Stimulated activated CD8-positive, alpha-beta memory T cell treated with anti-CD3 and anti-CD28 coated beads, Interleukin-15, amount 100 ng/mL, for 4 hours (primary cell): ENCODE data around the gene PSMG4.
"Not testable (repeated sequence)": the region's sequence is repeated elsewhere in the genome, so short reads cannot be mapped to it uniquely, and the experiment has no call there.

Experiments used
- DNase-seq, 2 donors: peaks; one replicate each; pipeline ENCODE4 v3.0.0-alpha.2; 2020; ENCODE audit warnings: low read depth in 2 of 2

The PSMG4 gene

DNA sequence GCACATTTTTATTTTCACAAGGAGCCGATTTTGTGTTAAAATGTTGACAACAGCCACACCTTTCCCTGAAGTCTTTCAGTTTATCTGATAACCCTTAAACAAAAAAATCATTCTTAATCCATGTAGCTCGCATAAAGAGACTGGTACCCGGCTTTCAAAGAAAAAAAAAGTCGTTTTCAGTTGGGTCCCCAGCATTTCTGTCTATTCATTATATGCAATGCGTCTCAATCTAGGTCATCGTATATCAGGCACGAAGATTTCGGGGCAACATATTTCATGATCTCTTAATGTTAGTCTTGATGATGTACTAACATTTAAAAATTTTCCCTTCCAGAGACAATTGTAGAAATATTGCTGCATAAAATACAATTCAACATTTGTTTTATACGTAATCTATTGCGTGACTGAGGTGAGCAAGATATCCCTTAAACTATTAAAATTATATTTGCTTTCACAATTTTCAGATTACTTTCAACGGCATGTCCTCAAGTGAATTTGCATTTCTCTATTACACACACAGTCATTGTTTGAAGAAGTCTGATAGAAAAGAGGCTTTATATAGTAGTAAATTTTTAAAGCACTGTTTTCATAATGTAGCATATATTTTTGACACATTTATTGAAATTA, 28.4 kb upstream of the PSMG4 start:
- DNase-seq = no peak

- DNase-seq = no peak
Measured at GRCh38 chr6:3230900-3231246, 27.9 kb upstream of the PSMG4 start.

- DNase-seq = no peak
Measured at GRCh38 chr6:3231247-3232016, 27.3 kb upstream of the PSMG4 start.

DNA sequence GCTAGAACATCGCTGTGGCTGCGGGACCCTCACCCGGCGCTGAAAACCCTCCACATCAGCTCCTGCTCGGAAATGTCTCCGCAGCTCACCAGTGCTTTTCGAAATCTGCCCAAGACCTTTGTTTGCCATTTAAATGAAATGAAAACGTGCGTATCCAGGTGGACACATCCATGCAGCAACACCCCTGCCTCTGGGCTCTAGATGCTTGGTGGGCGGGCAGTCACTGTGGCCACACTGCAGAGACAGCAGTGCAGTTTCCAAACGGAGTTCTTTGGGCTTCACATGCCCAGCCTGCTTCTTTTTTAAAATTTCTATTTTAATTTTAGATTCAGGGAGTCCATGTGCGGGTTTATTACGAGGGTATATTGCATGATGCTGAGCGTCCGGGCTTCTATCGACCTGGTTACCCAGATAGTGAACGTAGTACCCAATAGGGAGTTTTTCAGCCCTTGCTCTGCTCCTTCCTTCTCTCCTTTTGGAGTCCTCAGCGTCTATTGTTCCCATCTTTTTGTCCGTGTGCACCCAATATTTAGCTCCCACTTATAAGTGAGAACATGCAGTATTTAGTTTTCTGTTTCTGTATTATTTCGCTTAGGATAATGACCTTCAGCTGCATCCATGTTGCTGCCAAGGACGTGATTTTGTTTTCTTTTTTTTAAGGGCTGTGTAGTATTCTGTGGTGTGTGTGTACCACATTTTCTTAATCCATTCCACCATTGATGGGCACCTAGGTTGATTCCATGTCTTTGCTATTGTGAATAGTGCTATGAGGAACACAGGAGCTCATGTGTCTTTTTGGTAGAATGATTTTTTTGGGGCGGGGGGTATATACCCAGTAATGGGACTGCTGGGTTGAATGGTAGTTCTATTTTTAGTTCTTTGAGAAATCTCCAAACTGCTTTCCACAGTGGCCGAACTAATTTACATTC, 26.5 kb upstream of the PSMG4 start:
- DNase-seq = no peak

DNA sequence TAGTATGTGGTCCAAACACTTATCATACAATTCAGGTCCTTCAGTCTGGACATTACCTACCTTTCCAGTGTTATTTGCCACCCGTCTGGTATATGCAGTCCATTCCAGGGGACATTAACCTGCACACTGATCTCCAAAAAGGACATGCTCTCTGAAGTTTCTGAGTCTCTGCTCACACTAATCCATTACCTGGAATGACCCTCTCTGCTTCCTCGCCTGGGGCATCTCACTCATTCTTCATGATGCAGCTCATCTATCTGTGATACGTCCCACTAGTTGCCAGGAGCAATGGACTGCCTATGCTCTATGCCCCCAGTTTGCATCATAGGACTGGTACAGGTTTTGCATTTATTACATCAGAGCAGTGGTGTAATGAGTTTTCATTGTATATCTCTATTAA, 25.4 kb upstream of the PSMG4 start:
- DNase-seq = no peak

- no peak for DNase-seq
Measured at GRCh38 chr6:3233904-3234303, 24.8 kb upstream of the PSMG4 start.

- no peak for DNase-seq
Measured at GRCh38 chr6:3235486-3235885, 23.3 kb upstream of the PSMG4 start.

- no peak for DNase-seq
Measured at GRCh38 chr6:3236005-3236404, 22.7 kb upstream of the PSMG4 start.

GRCh38 chr6:3237761-3238662, 20.7 kb upstream of the PSMG4 start:
- no peak for DNase-seq

DNA sequence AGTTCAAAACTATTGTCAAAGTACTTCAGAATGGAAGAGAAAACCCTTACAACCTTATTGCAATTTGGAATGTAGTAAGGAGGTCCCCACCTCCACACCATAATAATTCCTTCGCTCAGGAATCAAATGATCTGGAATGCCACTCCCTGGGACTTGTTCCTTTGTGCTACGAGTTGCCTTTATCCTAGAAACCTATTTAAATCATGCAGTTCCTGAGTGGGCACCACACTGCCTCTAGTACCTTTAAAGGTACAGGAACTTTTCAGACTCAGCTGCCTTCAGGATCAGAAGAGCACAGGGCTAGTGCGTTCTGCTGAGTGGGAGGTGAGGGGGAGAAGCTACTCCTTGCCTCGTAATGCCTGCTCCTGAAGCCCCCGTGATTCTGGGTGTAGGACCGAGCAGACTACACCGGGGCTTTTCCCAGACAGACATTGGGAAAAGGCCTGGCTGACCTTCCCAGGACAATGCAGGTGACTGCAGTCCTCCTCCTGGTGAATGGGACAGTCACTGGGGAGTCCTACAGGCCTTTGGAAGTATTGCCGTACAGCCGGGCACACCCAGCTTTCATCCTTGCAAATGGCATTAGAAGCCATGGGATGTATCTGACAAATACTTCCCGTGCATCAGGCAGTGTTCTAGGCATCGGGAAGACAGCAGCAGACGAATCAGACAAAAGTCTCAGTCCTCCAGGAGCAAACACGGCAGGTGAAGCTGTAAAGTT, 19.5 kb upstream of the PSMG4 start:
- DNase-seq = no peak

DNA sequence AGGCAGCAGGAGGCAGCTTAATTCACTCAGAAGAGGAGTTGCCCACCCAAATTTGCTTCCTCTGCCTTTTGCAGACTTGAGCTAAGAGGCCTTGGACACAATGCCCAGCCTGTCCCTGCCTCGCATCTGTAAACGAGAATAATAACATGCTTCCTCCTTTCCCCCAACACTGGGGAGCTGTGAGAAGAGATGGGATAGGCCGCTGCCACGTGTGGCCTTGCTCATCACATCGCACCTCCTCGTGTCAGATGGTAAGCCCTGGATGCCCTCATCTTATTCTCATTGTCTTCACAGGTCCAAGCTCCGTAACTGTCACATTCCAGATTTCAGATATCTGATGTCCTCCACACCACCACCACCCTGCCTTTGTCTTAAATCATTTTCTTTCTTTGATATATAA, 18.2 kb upstream of the PSMG4 start:
- no peak for DNase-seq

- not testable (repeated sequence) for DNase-seq
Measured at GRCh38 chr6:3241745-3242144, 17.0 kb upstream of the PSMG4 start.

DNA sequence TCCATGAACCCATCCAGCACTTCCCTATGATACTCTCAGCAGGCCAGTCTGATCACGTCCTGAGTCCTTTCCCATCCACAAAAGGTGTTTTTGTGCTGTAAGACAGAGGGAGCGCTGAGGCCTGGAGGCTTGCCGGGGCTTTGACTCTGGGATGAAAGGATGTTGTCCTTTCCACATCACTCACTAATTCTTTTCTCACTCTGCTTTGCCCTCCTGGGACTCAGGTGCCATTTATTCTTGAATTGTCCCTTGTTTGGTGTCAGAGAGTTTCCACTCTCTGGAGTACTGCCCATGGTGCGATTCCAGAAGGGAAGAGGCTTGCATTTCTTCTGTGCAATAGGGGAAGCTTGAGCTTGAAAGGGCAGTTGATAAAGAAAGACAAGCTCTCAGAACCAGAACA, 16.0 kb upstream of the PSMG4 start:
- no peak for DNase-seq

DNA sequence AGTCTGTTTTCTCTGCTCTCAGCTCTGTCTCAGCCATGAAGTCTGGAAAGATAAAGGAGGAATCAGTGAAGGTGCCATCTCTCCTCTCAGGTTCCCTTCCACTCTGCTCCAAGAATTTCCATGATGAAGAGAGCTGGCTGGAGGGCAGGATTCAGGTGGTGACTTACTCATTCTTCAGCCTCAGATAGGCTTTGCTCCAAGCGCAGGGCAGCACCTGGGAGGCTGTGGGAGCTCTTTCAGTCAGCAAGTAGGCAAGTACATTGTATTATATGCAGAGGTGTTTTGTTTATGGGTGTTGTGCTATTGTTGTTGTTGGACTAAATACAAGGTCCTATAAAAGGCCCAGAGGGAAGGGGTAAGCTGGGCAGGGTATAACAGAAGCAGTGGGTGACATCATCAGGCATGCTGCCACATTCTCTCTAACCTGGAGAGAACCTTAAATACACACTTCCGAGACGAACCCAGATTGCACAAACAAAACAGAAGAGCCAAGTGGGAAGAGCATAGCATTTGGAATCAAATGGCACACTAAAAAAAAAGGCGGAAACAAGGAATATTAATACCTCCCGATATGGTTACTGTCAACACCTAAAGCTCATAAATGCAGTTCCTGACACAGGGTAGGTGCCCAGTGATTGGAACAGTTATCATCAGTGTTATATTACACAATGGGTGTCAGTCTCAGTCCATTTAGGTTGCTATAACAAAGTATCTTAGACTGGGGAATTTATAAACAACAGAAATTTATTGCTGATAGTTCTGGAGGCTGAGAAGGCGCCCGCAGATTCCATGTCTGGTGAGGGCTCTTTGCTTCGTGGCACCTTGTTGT, 14.5 kb upstream of the PSMG4 start:
- no peak for DNase-seq

DNA sequence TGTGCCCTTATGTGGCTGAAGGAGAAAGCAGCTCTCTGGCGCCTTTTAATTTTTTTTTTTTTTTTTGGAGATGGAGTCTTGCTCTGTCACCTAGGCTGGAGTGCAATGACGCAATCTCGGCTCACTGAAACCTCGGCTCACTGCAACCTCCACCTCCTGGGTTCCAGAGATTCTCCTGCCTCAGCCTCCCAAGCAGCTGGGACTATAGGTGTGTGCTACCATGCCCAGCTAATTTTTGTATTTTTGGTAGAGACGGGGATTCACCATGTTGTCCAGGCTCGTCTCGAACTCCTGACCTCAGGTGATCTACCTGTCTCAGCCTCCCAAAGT, 13.9 kb upstream of the PSMG4 start:
- not testable (repeated sequence) for DNase-seq

DNA sequence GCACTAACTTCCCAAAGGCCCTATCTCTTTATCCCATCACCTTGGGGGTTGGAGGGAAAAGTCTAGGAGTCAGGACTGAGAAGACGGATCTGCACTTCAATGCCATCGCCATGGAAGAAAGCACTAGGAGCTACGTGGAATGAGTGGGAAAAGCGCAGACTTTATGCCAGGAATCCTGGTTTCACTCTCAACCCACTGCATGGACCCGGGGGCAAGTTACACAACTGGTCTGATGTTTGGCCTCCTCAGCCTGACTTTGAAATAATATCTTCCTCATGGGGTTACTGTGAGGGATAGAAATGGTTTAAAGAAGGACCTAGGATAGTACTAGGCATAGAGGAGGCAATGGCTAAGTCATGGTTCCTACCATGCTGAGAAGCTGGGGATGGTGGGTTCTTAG, 13.5 kb upstream of the PSMG4 start:
- DNase-seq = no peak

- no peak for DNase-seq
Measured at GRCh38 chr6:3247255-3248146, 11.2 kb upstream of the PSMG4 start.

- DNase-seq = no peak
Measured at GRCh38 chr6:3249821-3250220, 8.9 kb upstream of the PSMG4 start.

DNA sequence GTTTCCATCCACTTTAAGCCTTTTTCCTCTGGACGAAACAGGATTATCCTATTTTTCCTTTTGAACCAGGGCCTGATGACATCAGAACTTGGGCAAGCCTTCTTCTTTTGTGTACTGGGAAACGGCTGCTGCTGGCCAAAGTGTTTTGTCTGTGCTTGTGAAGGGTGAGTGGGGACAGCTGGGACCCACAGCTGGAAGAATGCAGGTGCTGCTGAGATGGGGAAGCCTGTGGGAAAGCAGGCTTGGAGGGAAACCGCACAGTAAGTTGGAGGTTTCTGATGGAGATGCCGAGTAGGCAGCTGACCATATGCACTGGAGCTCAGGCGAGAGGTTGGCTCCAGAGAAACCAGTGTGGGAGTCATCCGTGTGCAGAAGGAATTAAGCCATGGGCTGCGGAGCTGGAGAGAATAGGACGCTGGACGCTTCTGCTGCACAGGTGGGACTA, 8.5 kb upstream of the PSMG4 start:
- DNase-seq = no peak
